Measurements from ENCODE around the gene NOVA2. TPM values are rescaled to one million over a fixed set of nuclear protein-coding genes. Genes with fewer than 3 reads are reported as not detected.

Gene NOVA2
- total RNA-seq, 2 experiments from 2014 or later, result not detected

DNA sequence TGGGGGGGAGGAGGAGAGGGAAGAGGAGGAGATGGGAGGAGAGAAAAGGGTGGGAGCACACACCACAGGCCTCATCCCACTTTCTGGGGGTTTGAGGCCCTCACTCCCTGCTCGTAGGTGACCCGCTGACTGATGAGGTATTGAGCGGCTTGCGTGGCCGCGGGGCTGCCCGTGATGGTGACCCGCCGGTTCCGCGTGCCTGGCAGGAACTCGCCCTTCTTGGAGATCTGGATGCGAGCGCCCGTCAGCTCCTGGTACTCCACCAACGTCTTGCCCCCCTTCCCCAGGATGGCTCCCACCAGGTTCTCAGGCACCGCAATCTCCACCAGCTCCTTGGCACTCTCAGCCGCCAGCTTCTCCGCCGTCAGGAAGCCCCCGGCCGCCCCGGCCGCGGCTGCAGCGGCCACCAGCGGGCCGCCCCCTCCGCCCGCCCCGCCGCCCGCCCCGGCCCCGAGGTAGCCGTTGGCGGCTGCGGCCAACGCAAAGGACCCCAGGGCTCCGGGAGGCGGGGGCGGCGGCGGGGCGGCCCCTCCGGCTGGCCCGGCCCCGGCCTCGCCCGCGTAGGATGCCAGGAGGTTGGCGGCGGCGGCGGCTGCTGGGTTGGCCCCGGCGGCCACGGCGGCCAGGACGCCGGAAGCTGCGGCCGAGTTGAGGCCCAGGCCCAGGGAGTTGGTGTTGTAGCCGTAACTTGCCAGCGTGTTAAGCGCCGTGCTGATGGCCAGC lies 33.7 kb downstream of the NOVA2 start:
- H3K4me1 ChIP-seq (ENCODE audit: insufficient read depth, low read length), result no peaks in the 10 kb centered on the region
- H3K36me3 Mint-ChIP-seq (ENCODE audit: low read depth), result no peaks in the 10 kb centered on the region
- no peak overlapping the region for H3K4me3 Mint-ChIP-seq
- no peak for DNase-seq
- no peak for ATAC-seq (ENCODE audit: poor library complexity)
- intact Hi-C loops (cut with DNase I, micrococcal nuclease), result no loop called here
- H3K36me3 ChIP-seq (ENCODE audit: insufficient read depth, low read length), result no peaks in the 10 kb centered on the region
- H3K27ac Mint-ChIP-seq, result no peak overlapping the region
- H3K27me3 ChIP-seq (ENCODE audit: control insufficient read depth in 1 of 2, insufficient read depth in 2 of 2, low read length in 2 of 2), result peaks cover 28 to 35% of the 10 kb centered on the region in 2 experiments
- no peaks in the 10 kb centered on the region for H3K9me3 Mint-ChIP-seq
- no peak overlapping the region for H3K27ac ChIP-seq (ENCODE audit: low read depth in 1 of 2, low read length in 2 of 2)
- H3K4me1 Mint-ChIP-seq (ENCODE audit: low read depth), result no peaks in the 10 kb centered on the region
- TF ChIP-seq, protein P1, sequence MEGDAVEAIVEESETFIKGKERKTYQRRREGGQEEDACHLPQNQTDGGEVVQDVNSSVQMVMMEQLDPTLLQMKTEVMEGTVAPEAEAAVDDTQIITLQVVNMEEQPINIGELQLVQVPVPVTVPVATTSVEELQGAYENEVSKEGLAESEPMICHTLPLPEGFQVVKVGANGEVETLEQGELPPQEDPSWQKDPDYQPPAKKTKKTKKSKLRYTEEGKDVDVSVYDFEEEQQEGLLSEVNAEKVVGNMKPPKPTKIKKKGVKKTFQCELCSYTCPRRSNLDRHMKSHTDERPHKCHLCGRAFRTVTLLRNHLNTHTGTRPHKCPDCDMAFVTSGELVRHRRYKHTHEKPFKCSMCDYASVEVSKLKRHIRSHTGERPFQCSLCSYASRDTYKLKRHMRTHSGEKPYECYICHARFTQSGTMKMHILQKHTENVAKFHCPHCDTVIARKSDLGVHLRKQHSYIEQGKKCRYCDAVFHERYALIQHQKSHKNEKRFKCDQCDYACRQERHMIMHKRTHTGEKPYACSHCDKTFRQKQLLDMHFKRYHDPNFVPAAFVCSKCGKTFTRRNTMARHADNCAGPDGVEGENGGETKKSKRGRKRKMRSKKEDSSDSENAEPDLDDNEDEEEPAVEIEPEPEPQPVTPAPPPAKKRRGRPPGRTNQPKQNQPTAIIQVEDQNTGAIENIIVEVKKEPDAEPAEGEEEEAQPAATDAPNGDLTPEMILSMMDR (IDR thresholded peaks at IDR 0.05), result no peak
- POLR2A ChIA-PET, result no interaction called here
- H3K27me3 Mint-ChIP-seq, result peaks cover 66% of the 10 kb centered on the region
- no peak overlapping the region for H3K4me3 ChIP-seq (ENCODE audit: low read length)
- peaks cover 0 to 4% of the 10 kb centered on the region in 2 experiments for H3K9me3 ChIP-seq (ENCODE audit: control insufficient read depth in 1 of 2, insufficient read depth in 1 of 2, low read length in 2 of 2)
- CTCF ChIA-PET, result no interaction called here

DNA sequence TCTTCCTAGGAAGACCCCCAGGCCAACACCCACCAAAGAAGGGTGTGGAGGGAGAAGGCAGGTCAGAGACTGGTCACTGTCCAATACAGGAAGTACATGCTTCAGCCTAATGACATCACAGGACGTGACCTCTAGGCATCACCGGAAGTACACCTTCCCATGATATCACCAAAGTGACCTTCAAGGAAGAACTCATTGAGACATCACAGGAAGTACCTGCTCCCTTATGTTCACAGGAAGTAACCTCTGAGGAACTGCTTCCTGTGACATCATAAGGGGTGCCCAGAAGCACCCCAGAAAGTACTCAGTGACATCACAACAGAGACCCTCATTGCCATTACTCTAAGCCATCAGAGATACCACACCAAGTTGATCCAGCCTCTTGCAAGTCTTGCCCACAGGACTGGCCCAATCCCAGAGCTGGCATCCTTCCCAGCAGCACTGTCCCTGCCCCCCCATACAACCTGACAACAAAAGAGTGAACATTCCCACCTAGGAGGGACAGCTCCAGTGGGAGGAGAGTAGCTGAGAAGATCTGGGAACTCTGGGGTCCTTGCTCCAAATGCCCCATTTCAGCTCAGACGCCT lies 34.8 kb downstream of the NOVA2 start:
- ATAC-seq (ENCODE audit: poor library complexity) (no peak), DNase-seq (no peak)
- Mint-ChIP-seq H3K27me3 (peaks cover 72% of the 10 kb centered on the region), H3K36me3 (ENCODE audit: low read depth) (no peaks in the 10 kb centered on the region), H3K9me3 (no peaks in the 10 kb centered on the region), H3K4me3 (no peak overlapping the region), H3K27ac (no peak overlapping the region), H3K4me1 (ENCODE audit: low read depth) (no peaks in the 10 kb centered on the region)
- ChIA-PET POLR2A (no interaction called here), CTCF (no interaction called here)
- Histone ChIP-seq H3K9me3 (ENCODE audit: control insufficient read depth in 1 of 2, insufficient read depth in 1 of 2, low read length in 2 of 2) (peaks cover 0 to 4% of the 10 kb centered on the region in 2 experiments), H3K36me3 (ENCODE audit: insufficient read depth, low read length) (no peaks in the 10 kb centered on the region), H3K27ac (ENCODE audit: low read depth in 1 of 2, low read length in 2 of 2) (no peak overlapping the region), H3K27me3 (ENCODE audit: control insufficient read depth in 1 of 2, insufficient read depth in 2 of 2, low read length in 2 of 2) (peaks cover 32 to 33% of the 10 kb centered on the region in 2 experiments), H3K4me3 (ENCODE audit: low read length) (no peak overlapping the region), H3K4me1 (ENCODE audit: insufficient read depth, low read length) (no peaks in the 10 kb centered on the region)
- intact Hi-C loops (cut with DNase I, micrococcal nuclease), result no loop called here
- TF ChIP-seq, protein P1 (IDR thresholded peaks at IDR 0.05), result no peak

DNA sequence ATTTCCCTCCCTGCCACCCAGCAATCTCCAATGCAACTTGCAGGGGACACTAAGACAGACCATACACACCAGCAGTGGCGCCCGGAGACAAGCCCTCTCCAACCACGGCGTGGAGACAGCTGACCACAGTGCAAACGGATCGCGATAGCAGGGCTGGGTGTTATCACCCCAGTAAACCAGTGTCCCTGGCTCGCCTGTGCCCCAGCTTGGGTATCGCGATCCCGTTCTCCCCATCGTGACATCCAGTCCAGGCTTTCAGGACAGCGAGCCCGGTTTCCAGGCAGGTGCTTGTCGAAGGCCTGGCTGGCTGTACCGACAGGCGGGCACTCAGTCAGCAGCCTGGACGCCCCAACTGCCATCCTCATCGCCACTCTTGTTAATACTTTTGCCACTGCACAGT lies 38.4 kb downstream of the NOVA2 start:
- ATAC-seq (ENCODE audit: poor library complexity), result no peak
- TF ChIP-seq, protein P1 (IDR thresholded peaks at IDR 0.05), result no peak

More for the DNA sequence above, 38.4 kb downstream of the NOVA2 start:
- Mint-ChIP-seq H3K27ac (no peak overlapping the region), H3K4me3 (no peak overlapping the region), H3K9me3 (no peaks in the 10 kb centered on the region), H3K27me3 (peaks cover 83% of the 10 kb centered on the region), H3K36me3 (ENCODE audit: low read depth) (no peaks in the 10 kb centered on the region), H3K4me1 (ENCODE audit: low read depth) (no peaks in the 10 kb centered on the region)
- Histone ChIP-seq H3K36me3 (ENCODE audit: insufficient read depth, low read length) (no peaks in the 10 kb centered on the region), H3K27me3 (ENCODE audit: control insufficient read depth in 1 of 2, insufficient read depth in 2 of 2, low read length in 2 of 2) (peaks cover 29 to 30% of the 10 kb centered on the region in 2 experiments), H3K9me3 (ENCODE audit: control insufficient read depth in 1 of 2, insufficient read depth in 1 of 2, low read length in 2 of 2) (peaks cover 0 to 4% of the 10 kb centered on the region in 2 experiments), H3K4me1 (ENCODE audit: insufficient read depth, low read length) (no peaks in the 10 kb centered on the region), H3K4me3 (ENCODE audit: low read length) (no peak overlapping the region), H3K27ac (ENCODE audit: low read depth in 1 of 2, low read length in 2 of 2) (no peak overlapping the region)
- ChIA-PET POLR2A (no interaction called here), CTCF (no interaction called here)
- DNase-seq, result no peak
- intact Hi-C loops (cut with DNase I, micrococcal nuclease), result no loop called here

Measured in CD4-positive, alpha-beta T cell (primary cell).